ENCODE data around the gene AKAP6. TPM values are rescaled to one million over a fixed set of nuclear protein-coding genes. Genes with fewer than 3 reads are reported as not detected.

AKAP6 gene
- total RNA-seq, 4 donors from 2014 or later: 4.1 to 34.4 (median 15.3) TPM

DNA sequence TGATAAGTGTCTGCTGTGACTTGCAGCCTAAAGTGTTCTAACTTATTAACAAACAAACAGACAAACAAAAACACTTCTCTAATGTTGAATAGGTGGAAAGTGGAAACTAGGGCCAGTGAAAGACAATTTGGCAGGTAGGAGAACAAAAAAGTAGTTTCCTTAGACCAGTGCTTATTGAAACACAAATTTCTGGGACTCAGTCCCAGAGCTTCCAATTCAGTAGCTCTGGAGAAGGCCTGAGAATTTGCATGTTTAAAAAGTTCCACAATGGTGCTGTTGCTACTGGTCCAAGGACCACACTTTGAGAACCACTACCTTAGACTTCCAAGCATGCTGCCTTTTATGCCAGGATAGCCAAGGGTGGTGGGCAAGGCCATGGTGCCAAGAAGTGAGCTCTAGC lies 67.8 kb downstream of the AKAP6 start:
- no peak for DNase-seq
- Histone ChIP-seq H3K27ac (no peak overlapping the region), H3K4me1 (peaks cover 0 to 3% of the 10 kb centered on the region in 2 donors), H3K4me3 (no peak overlapping the region), H3K36me3 (no peaks in the 10 kb centered on the region), H3K27me3 (no peaks in the 10 kb centered on the region), H3K9me3 (no peaks in the 10 kb centered on the region)
- intact Hi-C loops (cut with DNase I; ENCODE audit: low total_unique reads): no loop called here
- TF ChIP-seq POLR2A (IDR thresholded peaks at IDR 0.05): no peak
- TF ChIP-seq, protein P1, sequence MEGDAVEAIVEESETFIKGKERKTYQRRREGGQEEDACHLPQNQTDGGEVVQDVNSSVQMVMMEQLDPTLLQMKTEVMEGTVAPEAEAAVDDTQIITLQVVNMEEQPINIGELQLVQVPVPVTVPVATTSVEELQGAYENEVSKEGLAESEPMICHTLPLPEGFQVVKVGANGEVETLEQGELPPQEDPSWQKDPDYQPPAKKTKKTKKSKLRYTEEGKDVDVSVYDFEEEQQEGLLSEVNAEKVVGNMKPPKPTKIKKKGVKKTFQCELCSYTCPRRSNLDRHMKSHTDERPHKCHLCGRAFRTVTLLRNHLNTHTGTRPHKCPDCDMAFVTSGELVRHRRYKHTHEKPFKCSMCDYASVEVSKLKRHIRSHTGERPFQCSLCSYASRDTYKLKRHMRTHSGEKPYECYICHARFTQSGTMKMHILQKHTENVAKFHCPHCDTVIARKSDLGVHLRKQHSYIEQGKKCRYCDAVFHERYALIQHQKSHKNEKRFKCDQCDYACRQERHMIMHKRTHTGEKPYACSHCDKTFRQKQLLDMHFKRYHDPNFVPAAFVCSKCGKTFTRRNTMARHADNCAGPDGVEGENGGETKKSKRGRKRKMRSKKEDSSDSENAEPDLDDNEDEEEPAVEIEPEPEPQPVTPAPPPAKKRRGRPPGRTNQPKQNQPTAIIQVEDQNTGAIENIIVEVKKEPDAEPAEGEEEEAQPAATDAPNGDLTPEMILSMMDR (IDR thresholded peaks at IDR 0.05): no peak

DNA sequence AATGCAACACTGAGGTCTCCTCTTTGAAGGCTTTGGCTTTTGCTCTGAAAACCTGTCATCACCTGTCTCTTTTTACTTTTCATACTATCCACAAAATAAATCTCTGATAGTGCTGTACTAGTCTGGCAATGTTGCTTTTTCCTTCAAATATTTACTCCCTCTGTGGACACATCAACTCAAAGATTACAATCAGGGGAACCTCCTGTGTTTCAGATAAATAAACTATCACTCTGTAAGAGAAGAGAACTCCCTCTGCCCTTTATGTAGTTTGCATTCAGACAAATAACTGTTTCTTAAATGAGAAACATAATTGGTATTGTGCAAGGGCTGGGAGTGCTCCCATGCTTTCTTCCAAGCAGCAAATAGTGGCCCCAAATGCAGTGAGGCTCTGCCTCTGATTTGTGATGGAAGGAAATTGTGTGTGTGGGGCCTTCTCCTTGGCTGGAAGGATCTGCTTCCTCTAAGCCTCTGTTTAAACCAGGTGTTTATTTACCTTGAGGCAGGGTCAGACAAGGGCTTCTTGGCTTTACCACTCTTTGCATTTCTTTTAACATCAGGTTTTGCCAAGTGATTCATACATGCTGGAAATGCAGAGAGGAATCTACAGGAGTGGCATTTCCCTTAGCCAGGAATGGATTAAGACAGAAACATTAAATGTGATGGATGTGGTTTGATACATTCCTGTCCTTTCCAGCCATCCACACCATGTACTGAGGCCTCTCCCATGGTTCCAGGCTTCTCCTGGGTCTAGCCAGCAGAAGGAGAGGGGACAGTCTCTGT lies 69.0 kb downstream of the AKAP6 start:
- DNase-seq: peak in 1 of 2 donors; percentile 17
- peak overlapping the region; percentile 30 to 36 for H3K27ac ChIP-seq
- no peaks in the 10 kb centered on the region for H3K27me3 ChIP-seq
- no peak for TF ChIP-seq POLR2A (IDR thresholded peaks at IDR 0.05)
- TF ChIP-seq, protein P1 (IDR thresholded peaks at IDR 0.05): no peak
- no peaks in the 10 kb centered on the region for H3K36me3 ChIP-seq
- no peaks in the 10 kb centered on the region for H3K9me3 ChIP-seq
- peaks cover 0 to 3% of the 10 kb centered on the region in 2 donors for H3K4me1 ChIP-seq
- H3K4me3 ChIP-seq: no peak overlapping the region
- intact Hi-C loops (cut with DNase I; ENCODE audit: low total_unique reads): no loop called here

DNA sequence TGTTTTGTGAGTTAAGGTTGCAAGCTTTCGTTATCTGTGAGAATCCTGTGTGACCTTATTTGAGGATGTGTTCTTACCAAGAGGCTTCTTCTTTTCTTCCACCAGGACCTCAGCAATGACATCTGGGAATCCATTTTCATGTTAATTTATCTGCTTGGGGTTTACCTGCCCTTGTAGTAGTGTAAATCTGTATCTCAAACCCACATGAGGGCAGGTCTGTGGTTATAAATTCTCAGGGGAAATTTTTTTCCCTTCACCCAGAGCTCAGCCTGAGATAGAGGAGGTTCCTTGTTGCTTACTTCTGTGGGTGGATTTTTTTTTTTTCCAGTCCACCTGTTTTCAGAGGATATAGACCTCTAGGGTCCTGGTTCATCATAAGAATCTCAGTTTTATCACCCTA lies 70.8 kb downstream of the AKAP6 start:
- Histone ChIP-seq H3K36me3 (no peaks in the 10 kb centered on the region), H3K4me3 (no peak overlapping the region), H3K4me1 (peaks cover 0 to 3% of the 10 kb centered on the region in 2 donors), H3K9me3 (no peaks in the 10 kb centered on the region), H3K27ac (no peak overlapping the region), H3K27me3 (no peaks in the 10 kb centered on the region)
- TF ChIP-seq POLR2A (IDR thresholded peaks at IDR 0.05): no peak
- TF ChIP-seq, protein P1 (IDR thresholded peaks at IDR 0.05): no peak
- intact Hi-C loops (cut with DNase I; ENCODE audit: low total_unique reads): no loop called here
- DNase-seq: no peak

DNA sequence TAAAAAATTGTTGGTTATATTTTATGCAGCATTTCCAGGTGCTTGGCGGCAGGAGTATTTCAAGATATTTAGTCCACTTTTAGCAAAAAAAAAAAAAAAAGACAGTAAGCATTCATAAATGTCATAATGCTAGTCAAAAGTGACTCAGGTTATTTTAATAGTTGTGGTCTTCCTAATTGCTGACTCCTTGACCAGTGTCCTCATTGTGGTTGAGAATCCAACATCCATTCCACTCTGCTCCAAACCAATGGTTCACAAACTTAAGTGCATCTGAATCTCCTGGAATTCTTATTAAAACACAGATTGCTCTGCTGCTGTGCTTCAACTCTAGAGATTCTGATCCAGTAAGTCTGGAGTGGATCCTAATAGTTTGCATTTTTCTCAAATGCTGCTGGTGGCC lies 71.4 kb downstream of the AKAP6 start:
- Histone ChIP-seq H3K4me3 (no peak overlapping the region), H3K27ac (no peak overlapping the region)

DNA sequence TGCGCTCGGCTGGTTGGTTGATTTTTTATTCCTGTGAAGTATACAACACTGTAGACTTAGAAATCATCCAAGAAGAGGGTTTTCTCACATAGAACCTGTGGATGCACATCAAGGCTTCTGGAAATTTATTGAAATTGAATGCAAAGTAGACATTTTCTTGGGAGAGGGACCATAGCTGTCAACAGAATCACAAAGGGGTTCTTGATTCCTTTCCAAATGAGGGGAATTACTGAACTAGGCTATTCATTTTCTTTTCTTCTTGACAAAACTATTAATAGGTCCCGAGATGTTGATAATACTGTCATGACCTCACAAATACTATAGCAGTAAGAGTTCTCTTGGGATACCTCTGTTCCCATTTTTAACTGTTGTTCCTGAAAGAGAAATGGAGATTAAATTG lies 73.9 kb downstream of the AKAP6 start:
- TF ChIP-seq, protein P1 (IDR thresholded peaks at IDR 0.05): no peak
- no peak overlapping the region for H3K27ac ChIP-seq
- H3K4me1 ChIP-seq: peaks cover 0 to 3% of the 10 kb centered on the region in 2 donors
- no peaks in the 10 kb centered on the region for H3K27me3 ChIP-seq
- intact Hi-C loops (cut with DNase I; ENCODE audit: low total_unique reads): no loop called here
- H3K36me3 ChIP-seq: no peaks in the 10 kb centered on the region
- DNase-seq: no peak
- H3K9me3 ChIP-seq: no peaks in the 10 kb centered on the region
- no peak overlapping the region for H3K4me3 ChIP-seq

More for the DNA sequence above, 71.4 kb downstream of the AKAP6 start:
- TF ChIP-seq POLR2A (IDR thresholded peaks at IDR 0.05): no peak
- TF ChIP-seq, protein P1 (IDR thresholded peaks at IDR 0.05): no peak
- DNase-seq: no peak
- Histone ChIP-seq H3K9me3 (no peaks in the 10 kb centered on the region), H3K4me1 (peaks cover 0 to 3% of the 10 kb centered on the region in 2 donors), H3K27me3 (no peaks in the 10 kb centered on the region), H3K36me3 (no peaks in the 10 kb centered on the region)
- intact Hi-C loops (cut with DNase I; ENCODE audit: low total_unique reads): no loop called here
